GM18507 (cell line): ENCODE measurements around the gene MXRA7.

Experiments used
- DNase-seq: peaks from one replicate; pipeline ENCODE4 v3.0.0; 2011; ENCODE audit warnings: low read depth; ENCODE audit not compliant: insufficient read length; ENCODE audit errors: extremely low spot score
- FAIRE-seq: peaks from 2 replicates; lab custom pipeline; 2011; peaks lifted over from hg19 to GRCh38; lab: Jason Lieb, UNC

Gene MXRA7

DNA sequence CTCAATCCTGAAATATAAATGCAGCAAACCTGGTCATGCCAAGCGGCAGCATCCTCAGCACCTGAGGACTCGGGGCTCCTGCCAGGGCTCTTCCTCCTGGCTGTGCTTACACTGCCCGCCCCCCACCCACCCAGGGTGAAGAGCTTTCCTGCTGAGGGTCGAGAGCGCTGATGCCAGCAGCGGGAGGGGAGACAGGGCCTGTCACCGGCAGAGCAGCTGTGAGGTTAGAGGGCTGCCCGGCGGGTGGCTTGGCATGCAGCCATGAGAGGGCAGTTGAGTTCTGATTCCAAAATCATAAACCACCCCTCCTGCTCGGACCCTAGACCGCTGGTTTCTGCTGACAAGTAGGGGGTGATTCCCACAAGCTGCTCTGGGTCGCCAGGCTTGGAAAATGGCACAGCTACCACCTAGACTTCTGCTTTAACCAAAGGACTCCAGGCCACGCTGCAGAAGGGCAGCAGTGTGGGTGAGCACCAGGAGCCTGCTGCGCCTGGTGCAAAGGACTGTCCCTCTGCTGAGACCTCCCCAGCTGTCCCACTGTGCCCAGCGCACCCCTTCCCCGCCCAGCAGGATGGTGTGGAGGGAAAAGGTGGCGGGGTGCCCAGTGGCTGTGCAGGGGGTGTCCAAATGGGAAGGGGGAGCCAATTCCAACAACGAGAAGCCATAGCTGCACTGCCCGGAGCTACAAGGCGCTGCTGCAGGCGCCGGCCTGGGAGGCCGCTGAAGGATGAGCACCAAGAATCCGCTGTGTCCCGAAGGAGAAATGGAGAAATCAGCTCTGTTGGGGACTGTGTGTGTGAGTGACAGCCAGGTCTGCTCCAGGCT is 26.6 kb downstream of the MXRA7 start:
- no peak for FAIRE-seq

DNA sequence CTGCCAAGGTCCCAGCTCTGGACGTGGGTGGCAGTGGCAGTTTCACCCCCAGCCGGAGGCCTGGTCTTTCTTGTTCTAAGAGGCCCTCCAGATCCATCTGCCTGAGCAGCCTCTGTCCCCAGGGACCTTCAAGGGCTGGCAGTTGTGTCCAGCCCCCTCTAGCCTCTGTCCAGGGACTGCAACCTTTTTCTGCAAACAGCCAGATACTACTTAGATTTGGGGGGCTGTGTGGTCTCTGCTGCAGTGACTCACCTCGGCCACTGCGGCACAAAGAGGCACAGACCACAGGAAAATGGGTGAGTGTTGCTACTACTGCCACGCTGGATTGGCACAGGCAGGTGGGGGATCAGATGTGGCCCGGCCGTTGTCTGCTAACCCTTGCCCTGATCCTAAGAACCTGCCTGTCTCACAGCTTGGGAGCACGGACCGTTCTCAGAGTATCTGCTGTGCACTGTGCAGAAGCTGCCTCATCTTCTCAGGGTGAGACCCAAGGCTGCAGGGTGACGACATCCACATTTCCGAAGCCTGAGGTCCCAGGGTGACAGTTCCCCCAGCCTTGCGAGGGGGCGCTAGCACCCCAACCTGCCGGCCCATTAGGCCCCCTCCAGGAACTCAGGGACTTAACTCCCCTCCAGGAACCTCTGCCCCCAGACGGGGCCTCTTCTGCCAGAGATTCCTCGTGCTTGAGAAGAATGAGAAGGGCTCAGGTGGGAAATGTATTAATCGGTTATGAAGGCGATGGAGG is 27.6 kb downstream of the MXRA7 start:
- FAIRE-seq = no peak
- DNase-seq = no peak

More for the DNA sequence above, 26.6 kb downstream of the MXRA7 start:
- no peak for DNase-seq

DNA sequence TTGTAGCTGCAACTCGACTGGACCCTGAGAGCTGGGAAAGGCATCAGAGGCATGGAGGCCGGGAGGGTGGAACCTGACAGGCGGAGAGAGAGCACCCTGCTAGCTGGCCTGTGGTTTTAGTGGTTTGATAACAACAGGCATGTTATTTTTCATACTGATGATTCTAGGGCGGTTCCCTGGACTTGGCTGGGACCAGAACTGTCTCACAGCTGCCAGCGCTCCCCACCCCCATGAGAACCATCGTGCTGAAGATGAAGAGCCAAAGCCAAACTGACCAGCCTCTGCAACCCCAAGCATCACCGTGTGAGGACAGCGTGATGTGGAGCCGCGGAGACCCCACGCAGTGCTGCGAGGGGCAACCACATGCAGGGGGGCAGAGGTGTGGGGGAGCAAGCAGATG is 28.5 kb downstream of the MXRA7 start:
- DNase-seq = no peak
- FAIRE-seq = no peak

DNA sequence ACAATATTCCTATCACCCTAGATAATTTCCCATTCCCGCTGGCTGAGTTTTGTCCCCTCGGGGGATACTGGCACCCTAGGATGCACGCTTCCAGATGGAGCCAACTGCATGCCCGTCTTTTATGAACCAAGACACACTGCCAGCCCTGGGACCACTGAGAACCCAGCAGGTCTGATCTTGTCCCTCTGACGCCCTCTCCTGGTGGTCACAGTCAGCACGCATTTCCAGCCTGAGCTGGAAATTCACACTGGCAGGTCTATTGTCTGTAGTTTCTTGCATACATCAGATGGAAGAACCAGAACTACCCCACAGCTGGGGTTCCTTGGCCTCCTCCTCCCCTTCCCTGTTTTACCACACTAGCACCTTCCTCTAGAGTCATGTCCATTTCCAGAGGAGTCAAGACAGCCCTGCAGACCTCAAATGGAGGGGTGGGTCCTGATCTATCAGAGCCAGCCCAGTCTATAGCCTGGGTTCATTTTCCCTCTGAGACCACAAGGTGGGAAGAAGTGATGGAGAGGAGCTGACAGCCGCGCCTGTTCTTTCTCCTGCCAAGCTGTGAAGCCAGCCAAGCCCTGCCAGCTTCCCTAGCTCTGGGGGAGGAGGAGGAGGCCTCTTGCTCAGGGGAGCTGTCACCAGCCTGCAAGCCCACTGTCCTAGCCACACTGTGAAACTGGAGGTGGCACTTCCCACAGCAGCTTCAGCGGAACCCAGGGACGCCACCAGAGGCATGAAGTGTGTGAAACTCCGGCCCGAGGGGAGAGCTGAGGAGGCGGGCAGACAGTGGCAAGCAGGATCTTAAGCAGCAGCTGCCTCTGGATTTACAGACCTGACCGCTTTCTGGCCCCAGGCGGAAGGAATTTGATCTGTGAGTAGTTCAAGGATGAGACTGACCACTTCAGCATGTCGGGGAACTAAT is 29.3 kb downstream of the MXRA7 start:
- FAIRE-seq (peak; percentile 84), DNase-seq (peak; percentile 32)

DNA sequence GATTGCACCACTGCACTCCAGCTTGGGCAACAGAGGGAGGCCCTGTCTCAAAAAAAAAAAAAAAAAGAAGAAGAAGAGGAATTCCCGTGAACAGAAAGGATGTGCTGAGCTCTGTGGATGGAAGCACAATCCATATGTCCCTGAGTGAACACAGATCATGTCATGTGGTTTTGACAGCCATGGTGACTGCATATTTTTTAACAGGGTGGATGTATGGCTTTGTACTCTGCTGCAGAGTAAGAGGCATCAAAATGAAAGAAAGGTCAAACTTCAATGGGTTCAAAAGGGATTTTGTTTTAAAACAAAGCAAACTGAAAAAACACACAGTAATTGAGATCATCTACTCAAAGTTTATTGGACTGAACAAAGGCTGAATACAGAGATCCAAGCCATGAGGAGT is 31.5 kb downstream of the MXRA7 start:
- DNase-seq (no peak), FAIRE-seq (no peak)

DNA sequence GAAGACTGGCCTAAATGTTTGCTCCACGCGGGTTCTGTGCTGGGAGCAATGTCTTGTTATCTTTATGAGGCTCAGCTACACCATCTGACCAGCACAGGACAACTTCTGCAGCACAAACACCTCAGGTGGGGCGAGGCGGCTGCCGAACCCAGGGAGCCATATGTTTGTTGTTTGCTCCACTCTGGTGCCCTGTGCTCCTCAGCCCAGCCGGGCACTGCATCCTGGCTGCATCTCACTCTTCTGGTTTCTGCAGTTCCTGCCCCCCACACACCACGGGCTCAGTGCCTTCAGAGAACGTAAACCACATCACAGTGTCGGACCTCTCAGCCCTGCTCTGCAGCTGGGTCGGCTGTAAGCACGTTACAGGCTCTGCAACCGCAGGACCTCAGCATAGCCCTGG is 32.4 kb downstream of the MXRA7 start:
- FAIRE-seq = no peak
- DNase-seq = no peak

DNA sequence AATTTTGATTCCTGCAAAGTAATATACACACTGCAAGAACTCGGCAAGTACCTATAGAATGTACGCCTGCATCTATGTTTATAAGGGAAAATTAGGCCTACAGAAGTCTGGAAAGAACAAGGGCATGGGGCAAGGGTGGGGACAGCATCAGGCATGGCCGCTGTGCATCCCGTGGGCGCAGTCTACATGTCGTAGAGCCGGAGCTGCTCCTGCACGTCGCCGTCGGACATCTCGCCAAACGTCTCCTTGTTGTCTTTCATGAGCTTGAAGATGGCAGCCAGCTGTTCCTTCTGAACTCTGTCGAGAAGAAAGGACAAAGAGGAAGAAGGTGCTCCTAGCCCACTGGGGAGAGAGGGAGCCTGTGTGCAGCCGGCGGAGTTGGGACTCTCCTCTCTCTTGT is 33.4 kb downstream of the MXRA7 start:
- no peak for DNase-seq
- FAIRE-seq = no peak

DNA sequence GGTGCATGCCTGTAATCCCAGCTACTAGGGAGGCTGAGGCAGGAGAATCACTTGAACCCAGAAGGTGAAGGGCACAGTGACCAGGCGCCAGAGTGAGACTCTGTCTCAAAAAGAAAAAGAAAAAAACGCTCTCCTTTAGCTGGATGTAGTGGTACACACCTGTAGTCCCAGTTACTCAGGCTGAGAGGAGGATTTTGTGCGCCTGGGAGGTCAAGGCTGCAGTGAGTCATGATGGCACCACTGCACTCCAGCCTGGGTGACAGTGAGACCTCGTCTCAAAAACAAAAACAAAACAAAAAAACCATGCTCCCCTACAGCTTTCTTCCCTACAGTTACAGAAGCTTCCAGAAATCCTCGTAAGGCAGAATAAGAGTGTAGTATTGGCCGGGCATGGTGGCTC is 34.1 kb downstream of the MXRA7 start:
- DNase-seq (no peak), FAIRE-seq (no peak)

DNA sequence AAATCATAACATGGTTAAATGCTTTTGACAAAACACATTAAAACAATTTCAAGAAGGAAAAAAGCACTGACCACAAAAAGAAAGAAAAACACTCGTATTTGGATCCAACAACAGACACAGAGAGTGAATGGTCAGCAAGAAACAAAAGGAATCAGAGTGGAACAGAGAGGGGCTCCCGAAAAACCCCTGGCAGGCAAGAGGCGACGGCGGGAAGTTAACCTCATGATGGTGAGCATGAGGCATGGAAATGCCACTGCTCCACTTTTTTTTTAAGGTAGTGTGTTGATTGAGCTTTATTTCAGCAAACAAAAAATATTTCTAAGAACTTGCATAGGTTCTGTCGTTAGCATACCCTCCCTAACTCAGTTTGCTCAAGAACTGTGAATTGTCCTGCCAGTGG is 35.1 kb downstream of the MXRA7 start:
- DNase-seq (no peak), FAIRE-seq (no peak)

DNA sequence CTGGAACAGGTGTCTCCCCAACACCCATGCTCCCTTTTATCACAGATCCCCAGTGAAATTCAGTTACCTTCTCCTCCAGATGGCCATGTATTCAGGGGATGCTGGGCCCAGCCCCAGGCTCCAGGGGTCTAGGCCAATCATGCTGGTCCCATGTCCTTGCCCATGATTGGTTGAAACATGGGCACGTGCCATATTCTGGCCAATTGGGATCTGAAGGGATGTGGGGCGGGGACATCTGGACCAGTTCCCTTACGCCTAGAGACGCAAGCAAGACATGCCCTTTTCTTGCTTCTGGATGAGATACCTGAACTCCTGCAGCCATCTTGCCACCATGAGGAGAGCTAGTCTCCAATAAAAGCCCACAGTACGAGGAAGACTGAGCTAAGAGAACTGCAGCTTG is 36.2 kb downstream of the MXRA7 start:
- FAIRE-seq (no peak), DNase-seq (no peak)

DNA sequence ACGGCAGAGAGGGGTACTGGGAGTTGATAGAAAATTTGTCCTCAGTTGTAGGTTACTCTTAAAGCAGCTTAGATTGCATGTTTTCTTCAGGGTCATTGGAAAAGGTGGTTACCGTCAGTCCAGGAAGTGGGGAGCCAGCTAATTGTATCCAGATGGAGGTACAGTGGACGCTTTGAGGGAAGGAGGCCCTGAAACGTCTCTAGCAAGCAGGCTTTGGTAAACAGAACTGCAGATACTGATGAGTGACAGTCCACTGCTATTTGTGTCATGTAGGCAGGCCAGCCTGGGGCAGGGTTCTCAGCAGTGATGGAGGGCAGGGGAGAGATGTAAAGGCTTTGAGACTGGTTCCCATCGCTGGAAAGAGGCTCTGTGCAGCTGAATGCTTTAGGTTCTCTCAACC is 37.0 kb downstream of the MXRA7 start:
- FAIRE-seq = no peak

DNA sequence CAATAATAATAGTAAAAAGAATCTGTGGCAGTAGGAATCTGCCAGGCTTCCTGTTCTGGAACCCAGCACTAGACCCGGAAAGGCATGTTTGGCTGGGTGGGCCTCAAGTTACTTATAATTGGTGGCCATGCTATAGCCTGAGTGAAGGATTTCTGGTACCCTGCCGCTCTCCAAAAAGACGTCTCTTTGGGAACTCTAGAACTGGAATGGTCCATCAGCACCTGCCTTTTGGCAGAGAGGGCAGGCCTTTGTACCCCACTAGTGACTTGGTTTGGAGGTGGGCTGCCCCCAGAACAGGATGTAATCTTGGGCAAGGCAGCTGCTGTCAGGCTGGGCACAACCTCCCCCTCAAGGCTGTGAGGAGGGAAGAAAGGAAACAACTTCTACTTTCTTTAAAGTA is 37.9 kb downstream of the MXRA7 start:
- FAIRE-seq (no peak), DNase-seq (no peak)

More for the DNA sequence above, 37.0 kb downstream of the MXRA7 start:
- DNase-seq = no peak

DNA sequence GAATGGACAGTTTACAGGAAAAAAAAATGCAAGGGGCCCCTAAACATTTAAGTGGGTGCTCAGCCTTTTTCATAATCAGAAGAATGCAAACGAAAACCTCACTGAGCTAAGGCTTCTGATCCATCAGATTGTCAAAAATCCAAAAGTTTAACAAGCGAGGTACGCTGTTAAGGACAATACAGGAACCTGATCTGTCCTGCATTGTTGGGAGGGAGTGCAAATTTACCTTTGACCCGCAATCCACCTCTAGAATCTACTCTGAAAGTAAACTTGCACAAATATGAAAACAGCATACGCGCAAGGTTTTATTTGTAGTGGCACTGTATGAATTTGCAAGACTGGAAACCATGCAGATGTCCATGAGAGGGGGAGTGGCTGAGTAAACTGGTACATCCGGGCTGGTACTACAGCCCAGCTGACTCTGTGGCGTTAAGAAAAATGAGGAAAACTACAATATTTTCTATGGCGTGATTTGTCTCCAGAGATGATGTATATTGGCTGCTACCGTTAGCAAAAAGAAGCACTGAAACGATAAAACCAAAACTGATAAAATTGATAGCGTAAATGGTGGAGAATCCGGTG is 38.4 kb downstream of the MXRA7 start:
- FAIRE-seq = no peak
- no peak for DNase-seq

DNA sequence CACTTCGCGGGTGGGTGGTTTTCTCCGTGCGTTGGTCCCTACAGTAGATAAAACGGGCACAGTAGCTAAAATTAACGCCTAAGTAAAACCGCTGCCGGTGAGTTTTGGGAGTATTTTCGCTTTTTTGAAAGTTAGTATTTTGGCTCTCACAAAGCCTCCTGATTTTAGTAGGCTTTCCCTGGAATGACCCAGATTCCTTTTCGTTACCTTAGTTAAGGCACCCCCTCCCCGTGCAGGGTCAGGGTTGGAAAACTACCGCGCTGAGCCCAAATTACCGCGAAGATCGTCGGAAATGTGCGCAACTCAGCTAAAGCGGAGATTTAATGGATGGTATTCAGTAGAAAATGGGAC is 38.9 kb downstream of the MXRA7 start:
- no peak for FAIRE-seq
- no peak for DNase-seq

DNA sequence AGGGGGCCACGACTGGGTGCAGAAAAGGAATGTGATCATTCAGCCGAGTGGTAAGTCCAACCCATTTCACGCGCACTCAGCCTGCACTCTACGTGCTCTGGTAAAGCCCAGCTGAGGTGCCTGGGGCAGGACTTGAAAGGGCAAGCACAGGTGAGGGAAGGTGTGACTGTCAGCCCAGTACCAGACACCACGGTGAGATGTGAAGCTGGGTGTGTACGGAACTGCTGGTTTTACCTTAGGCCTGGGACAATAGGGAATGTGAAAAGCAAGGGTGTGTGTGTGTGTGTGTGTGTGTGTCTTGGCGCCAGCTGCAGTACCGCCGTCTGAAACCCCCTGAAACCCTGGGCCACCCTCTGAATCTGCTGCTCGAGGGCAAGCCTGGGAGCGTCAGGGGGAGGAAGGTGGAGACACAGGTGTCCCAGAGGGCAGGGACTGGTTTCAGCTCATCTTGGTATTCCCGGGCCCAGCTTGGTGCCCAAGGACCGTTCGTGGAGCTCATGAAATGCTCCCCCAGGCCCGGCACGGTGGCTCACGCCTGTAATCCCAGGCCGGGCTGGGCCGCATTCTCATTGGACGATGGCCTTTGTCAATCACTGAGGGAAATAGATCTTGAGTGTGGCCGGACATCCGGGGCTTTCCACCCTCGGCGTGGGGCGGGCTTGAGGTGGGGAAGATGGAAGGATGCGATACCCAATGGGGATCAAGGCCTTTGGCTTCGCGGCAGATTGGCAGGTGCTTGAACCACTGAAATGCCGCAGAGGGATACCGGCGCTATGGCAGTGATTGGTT is 39.4 kb downstream of the MXRA7 start:
- FAIRE-seq = peak; percentile 98
- peak; percentile 97 for DNase-seq

DNA sequence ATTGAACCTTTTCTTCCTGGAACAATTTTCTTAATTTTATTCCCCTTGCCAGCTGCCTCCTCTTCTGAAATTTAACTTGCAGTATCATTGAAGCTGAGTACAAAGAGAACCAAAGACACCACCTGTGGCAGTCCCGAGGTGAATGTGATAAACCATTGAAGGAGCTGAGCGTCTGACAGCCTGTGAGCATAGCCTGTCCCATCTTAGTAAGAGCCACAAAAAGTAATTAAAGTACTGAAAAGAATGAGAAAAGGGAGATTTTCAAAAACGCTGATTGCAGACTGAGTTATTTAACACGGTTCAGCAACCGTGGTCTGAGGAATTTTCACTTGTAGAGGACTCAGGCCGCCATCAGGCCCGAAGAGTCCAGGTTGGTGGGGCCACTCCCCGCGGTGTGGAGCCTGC is 40.0 kb downstream of the MXRA7 start:
- FAIRE-seq = no peak

DNA sequence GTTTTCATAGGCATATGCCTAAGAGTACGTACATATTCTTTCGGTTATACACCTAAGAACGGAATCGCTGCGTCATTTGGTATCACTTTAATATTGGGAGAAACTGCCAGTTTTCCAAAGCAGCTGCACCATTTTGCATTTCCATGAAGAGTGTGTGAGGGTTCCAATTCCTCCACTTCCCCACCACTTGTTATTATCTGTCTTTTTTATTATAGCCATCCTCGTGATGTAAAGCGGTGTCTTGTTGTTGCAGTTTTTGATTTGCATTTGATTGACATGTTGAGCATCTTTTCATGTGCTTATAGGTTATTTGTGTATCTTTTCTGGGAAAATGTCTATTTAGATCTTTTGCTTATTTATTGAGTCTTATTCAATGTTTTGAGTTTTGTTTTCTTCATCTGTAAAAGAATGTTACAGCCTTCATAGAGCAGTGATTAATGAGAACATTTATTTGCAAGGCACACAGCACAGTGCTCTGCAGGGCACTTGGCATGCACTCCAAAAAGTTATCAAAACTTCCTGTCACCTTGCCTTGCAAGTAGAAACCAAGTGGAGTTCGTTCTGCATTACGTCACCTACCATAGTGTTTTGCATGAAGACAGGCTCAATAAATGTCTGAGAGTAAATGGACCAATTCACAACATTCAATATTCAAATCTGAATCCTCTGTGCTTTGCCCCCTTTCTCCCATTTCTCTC is 40.6 kb downstream of the MXRA7 start:
- DNase-seq = no peak
- FAIRE-seq = no peak

More for the DNA sequence above, 40.0 kb downstream of the MXRA7 start:
- no peak for DNase-seq

DNA sequence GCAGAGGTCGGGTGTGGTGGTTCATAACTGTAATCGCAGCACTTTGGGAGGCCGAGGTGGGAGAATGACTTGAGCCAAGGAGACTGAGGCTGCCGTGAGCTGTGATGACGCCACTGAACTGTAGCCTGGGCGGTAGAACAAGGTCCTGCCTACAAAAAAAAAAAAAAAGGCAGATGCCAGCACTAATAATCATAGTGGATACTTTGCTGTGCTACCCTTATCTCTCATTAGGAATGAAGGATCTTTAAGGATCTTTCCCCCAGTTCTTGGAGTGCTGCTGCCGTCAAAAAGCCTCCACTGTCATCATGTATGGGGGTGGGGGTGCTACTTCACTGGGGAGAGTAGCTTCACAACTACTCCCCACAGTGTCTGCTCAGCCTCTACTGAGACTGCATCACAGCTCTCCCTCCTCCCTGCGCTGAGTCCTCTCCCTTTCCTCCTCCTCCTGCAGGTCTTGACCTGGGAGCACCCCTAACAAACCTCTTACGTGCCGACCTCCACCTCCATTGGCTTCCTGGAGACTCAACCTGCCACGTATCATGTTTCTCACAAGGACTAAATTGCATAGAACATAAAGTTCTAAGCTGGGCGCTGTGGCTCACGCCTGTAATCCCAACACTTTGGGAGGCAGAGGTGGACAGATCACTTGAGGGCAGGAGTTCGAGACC is 42.8 kb downstream of the MXRA7 start:
- no peak for FAIRE-seq
- DNase-seq = no peak
